NT2/D1 (cell line): ENCODE results near the gene UBE2L5.

Experiments
- SUZ12 ChIP-seq: IDR thresholded peaks from 2 replicates; pipeline ENCODE4 v1.6.1; 2011; ENCODE audit not compliant: insufficient read length, insufficient read depth; ENCODE audit errors: extremely low read depth
- YY1 ChIP-seq: IDR thresholded peaks from 2 replicates; pipeline ENCODE4 v1.6.1; 2011; ENCODE audit not compliant: insufficient read length, insufficient read depth
- ZNF274 ChIP-seq: IDR thresholded peaks from 2 replicates; pipeline ENCODE4 v1.6.1; 2011; ENCODE audit warnings: mild to moderate bottlenecking, low read depth, low read length

- TF ChIP-seq YY1 (no peak), ZNF274 (no peak), SUZ12 (no peak)
These were observed 35.1 kb downstream of the UBE2L5 start for GRCh38 chr13:30457306-30457891.
